K562 (cell line): ENCODE results near the gene TELO2. TPM values are rescaled to one million over a fixed set of nuclear protein-coding genes. Genes with fewer than 3 reads are reported as not detected.

Experiments
- ATAC-seq: fragments of 200-7000 bp; cut with Tn5 transposase; 3 replicates; pipeline ENCODE4 v1.9.1; 2020; ENCODE audit warnings: moderate library complexity
- BruUV-seq: library from RNA; stranded (reverse); fragments of 400-500 nt; replicated peaks from 2 replicates; lab custom pipeline; 2021; lab: Mats Ljungman, UMichigan
- CTCF ChIA-PET: fragments of 300-600 bp; formaldehyde crosslinking; extraction: SDS; loops from one replicate; lab custom pipeline; 2021; ENCODE audit warnings: low intra/inter-chr PET ratio; lab: Yijun Ruan, JAX
- POLR2A ChIA-PET: fragments of 300-600, 350-650 bp; sonication (Branson Sonifier 250); formaldehyde crosslinking; extraction: SDS; loops from one replicate; lab custom pipeline; 2021; ENCODE audit warnings: antibody characterized with exemption, inconsistent platforms; lab: Yijun Ruan, JAX
- DNase-seq, 4 experiments: peaks; one replicate each; pipeline versions ENCODE4 v3.0.0 to v3.0.0-alpha.2; 2011 to 2018; ENCODE audit warnings: low spot score in 3 of 4, mixed read lengths in 3 of 4; ENCODE audit errors: extremely low read depth in 1 of 4
- FAIRE-seq: peaks from 2 replicates; lab custom pipeline; 2011; peaks lifted over from hg19 to GRCh38; lab: Jason Lieb, UNC
- H2AFZ ChIP-seq: 2 replicates; pipeline ENCODE4 v1.6.0; 2011; ENCODE audit warnings: low read depth, low read length, control low read depth, inconsistent platforms
- H3K27ac ChIP-seq: fragments of 200-600 bp; 3 replicates; pipeline ENCODE4 v1.8.0; 2011; ENCODE audit warnings: low read depth, mild to moderate bottlenecking, control low read depth, inconsistent platforms, low read length, moderate library complexity, mixed read lengths; ENCODE audit errors: extremely low read depth
- H3K27me3 ChIP-seq, 2 experiments: fragments of 300-600 bp in 1 of 2; 2 replicates in 1 of 2; 3 replicates in 1 of 2; pipeline versions ENCODE4 v1.6.0 to v1.8.0; 2011; ENCODE audit warnings: inconsistent platforms in 2 of 2, low read length in 2 of 2, mild to moderate bottlenecking in 1 of 2, mixed read lengths in 1 of 2, moderate library complexity in 1 of 2; ENCODE audit not compliant: control insufficient read depth in 2 of 2, insufficient read depth in 2 of 2
- H3K36me3 ChIP-seq: fragments of 300-600 bp; 3 replicates; pipeline ENCODE4 v1.8.0; 2011; ENCODE audit warnings: mild to moderate bottlenecking, low read length, inconsistent platforms; ENCODE audit not compliant: control insufficient read depth, insufficient read depth
- H3K4me1 ChIP-seq, 2 experiments: fragments of 200-600 bp in 1 of 2; replicated peaks in 1 of 2; 2 replicates in 1 of 2; 3 replicates in 1 of 2; pipeline versions ENCODE4 v1.5.1 to v1.8.0; 2011; ENCODE audit warnings: inconsistent platforms in 2 of 2, low read length in 2 of 2, mild to moderate bottlenecking in 1 of 2, mixed read lengths in 1 of 2, moderate library complexity in 1 of 2; ENCODE audit not compliant: control insufficient read depth in 2 of 2, insufficient read depth in 2 of 2
- H3K4me2 ChIP-seq: 2 replicates; pipeline ENCODE4 v1.6.1; 2011; ENCODE audit warnings: low read length, control low read depth, inconsistent platforms, mixed read lengths; ENCODE audit not compliant: insufficient read depth
- H3K4me3 ChIP-seq: fragments of 200-600 bp; sonication (generic), shearing (Covaris generic); 2 replicates; pipeline ENCODE4 v1.5.1; 2016; ENCODE audit warnings: control low read depth, inconsistent platforms
- H3K79me2 ChIP-seq: fragments of 200-600 bp; 3 replicates; pipeline ENCODE4 v1.8.0; 2011; ENCODE audit warnings: low read length, inconsistent platforms; ENCODE audit not compliant: control insufficient read depth, insufficient read depth
- H3K9ac ChIP-seq, 2 experiments: 2 replicates each; pipeline versions ENCODE4 v1.6.0 to v1.6.1; 2011; ENCODE audit warnings: low read depth in 2 of 2, low read length in 2 of 2, control low read depth in 1 of 2, inconsistent platforms in 1 of 2, mild to moderate bottlenecking in 1 of 2, mixed read lengths in 1 of 2; ENCODE audit not compliant: insufficient read depth in 1 of 2
- H3K9me1 ChIP-seq: one replicate; pipeline ENCODE4 v1.6.0; 2011; ENCODE audit warnings: inconsistent platforms, mild to moderate bottlenecking, low read length, moderate library complexity; ENCODE audit not compliant: control insufficient read depth, insufficient read depth
- H3K9me3 ChIP-seq: replicated peaks from 2 replicates; pipeline ENCODE4 v1.5.1; 2011; ENCODE audit warnings: low read depth, low read length, inconsistent platforms; ENCODE audit not compliant: control insufficient read depth, insufficient read depth
- H4K20me1 ChIP-seq: replicated peaks from 2 replicates; pipeline ENCODE4 v1.6.1; 2011; ENCODE audit warnings: low read length, inconsistent platforms, mixed read lengths; ENCODE audit not compliant: control insufficient read depth, insufficient read depth
- C11orf30 ChIP-seq: fragments of 450-650 bp; IDR thresholded peaks from 2 replicates; pipeline ENCODE4 v1.6.1; 2016; ENCODE audit warnings: low read depth, mild to moderate bottlenecking
- DPF2 ChIP-seq: fragments of 450-650 bp; IDR thresholded peaks from 2 replicates; pipeline ENCODE4 v1.6.1; 2016
- FOXK1 ChIP-seq: sonication (generic); formaldehyde crosslinking; IDR thresholded peaks from 2 replicates; pipeline ENCODE4 v1.8.0; 2022; ENCODE audit warnings: missing genetic modification reagents, mild to moderate bottlenecking, borderline replicate concordance
- HDAC1 ChIP-seq, 2 experiments: fragments of 450-650 bp; IDR thresholded peaks; 2 replicates each; pipeline ENCODE4 v1.6.1; 2016 to 2017; ENCODE audit warnings: inconsistent platforms in 1 of 2, mild to moderate bottlenecking in 1 of 2, moderate library complexity in 1 of 2
- HDAC2 ChIP-seq: fragments of 450-650 bp; IDR thresholded peaks from 2 replicates; pipeline ENCODE4 v1.6.1; 2016; ENCODE audit warnings: mild to moderate bottlenecking
- MCM5 ChIP-seq: fragments of 450-650 bp; IDR thresholded peaks from 2 replicates; pipeline ENCODE4 v1.6.1; 2016; ENCODE audit warnings: low read depth
- MTA1 ChIP-seq: fragments of 450-650 bp; IDR thresholded peaks from 2 replicates; pipeline ENCODE4 v1.6.1; 2017; ENCODE audit warnings: borderline replicate concordance
- NFE2 ChIP-seq: IDR thresholded peaks from 2 replicates; pipeline ENCODE4 v1.6.1; 2014; ENCODE audit warnings: antibody characterized with exemption, low read depth
- NR1H2 ChIP-seq: sonication (generic); formaldehyde crosslinking; IDR thresholded peaks from 2 replicates; pipeline ENCODE4 v1.4.0; 2020; ENCODE audit warnings: mild to moderate bottlenecking, missing genetic modification reagents
- PRMT5 ChIP-seq: sonication (generic); formaldehyde crosslinking; IDR thresholded peaks from 2 replicates; pipeline ENCODE4 v1.5.0; 2020; ENCODE audit warnings: missing genetic modification reagents
- SIRT6 ChIP-seq: IDR thresholded peaks from one replicate; pipeline ENCODE4 v1.6.1; 2012; ENCODE audit warnings: low read depth, mild to moderate bottlenecking, control low read depth, inconsistent platforms, low read length, moderate library complexity
- TBP ChIP-seq: optimal IDR thresholded peaks from 2 replicates; pipeline ENCODE3; 2011; ENCODE audit warnings: low read depth, low read length, improper control_type of control experiment
- TEAD1 ChIP-seq, 2 experiments: fragments of 450-650 bp in 1 of 2; sonication (generic) in 1 of 2; formaldehyde crosslinking; IDR thresholded peaks; 2 replicates each; pipeline versions ENCODE4 v1.4.0 to v1.8.0; 2020 to 2022; ENCODE audit warnings: mild to moderate bottlenecking in 2 of 2, missing genetic modification reagents in 1 of 2
- U2AF2 ChIP-seq: fragments of 200-400 bp; formaldehyde crosslinking; optimal IDR thresholded peaks from 2 replicates; pipeline ENCODE3; 2017; ENCODE audit warnings: low read depth, mild to moderate bottlenecking, low read length
- ZNF830 ChIP-seq: fragments of 250-450 bp; sonication (Bioruptor Pico); IDR thresholded peaks from 2 replicates; pipeline ENCODE4 v1.5.0; 2021; ENCODE audit warnings: mild to moderate bottlenecking
- WGBS: fragments of 100-300 bp; shearing (Covaris generic); methylation state at CpG from one replicate; pipeline ENCODE4 v1.1.6; 2016; ENCODE audit warnings: low coverage, mixed read lengths; ENCODE audit not compliant: insufficient coverage; ENCODE audit errors: missing lambda C conversion rate; 5-methylcytosine and 5-hydroxymethylcytosine counted together
- in situ Hi-C: fragments of 300-500 bp; cut with MboI; formaldehyde crosslinking; loops from 4 replicates; pipeline ENCODE4 v1.15.0; 2018; ENCODE audit warnings: inconsistent platforms, mixed read lengths
- intact Hi-C: fragments of 100-400 bp; cut with micrococcal nuclease; formaldehyde crosslinking; loops from 2 replicates; pipeline ENCODE4 v1.14.2; 2022
- polyA plus RNA-seq, 8 experiments: library from polyadenylated mRNA; depleted of rRNA in 4 of 8; stranded (reverse) in 5 of 8; unstranded in 3 of 8; fragments of >200 nt; fragmentation: Nextera tagmentation in 2 of 8; fragmentation: Illumina TruSeq in 1 of 8; extraction: Ambion mirVana in 2 of 8; extraction: Trizol in 1 of 8; gene quantifications; 2 replicates each; pipeline versions ENCODE4 v1.2.1 to v1.2.3, GENCODE V29; 2011 to 2014; ENCODE audit warnings: inconsistent platforms in 1 of 8, missing spikeins in 1 of 8
- total RNA-seq, 7 experiments: library from RNA; depleted of rRNA in 6 of 7; stranded (reverse); fragments of >200 nt in 6 of 7; fragmentation: Illumina TruSeq in 2 of 7; extraction: Trizol in 2 of 7; gene quantifications; 2 replicates each; pipeline versions ENCODE4 v1.2.1 to v1.2.3, GENCODE V29; 2011 to 2021; ENCODE audit warnings: low replicate concordance in 1 of 7
- TF ChIP-seq, protein P1 (sequence below), 3 experiments: fragments of 200-800 bp in 1 of 3; sonication (Bioruptor generic) in 1 of 3; sonication (generic) in 1 of 3; formaldehyde crosslinking in 1 of 3; IDR thresholded peaks; 2 replicates each; pipeline versions ENCODE4 v1.6.1 to v1.8.0; 2016 to 2022; ENCODE audit warnings: mild to moderate bottlenecking in 2 of 3, missing compliant biosample characterization in 2 of 3, missing genetic modification characterization in 2 of 3, missing genetic modification reagents in 1 of 3
- TF ChIP-seq, protein P2 (sequence below), 3 experiments: IDR thresholded peaks in 2 of 3; conservative IDR thresholded peaks in 1 of 3; 2 replicates each; pipeline ENCODE4 v1.5.1; 2011 to 2012; ENCODE audit warnings: low read length in 3 of 3, mild to moderate bottlenecking in 3 of 3, control low read depth in 2 of 3, improper control_type of control experiment in 1 of 3, inconsistent platforms in 1 of 3, low read depth in 1 of 3, mixed read lengths in 1 of 3, moderate library complexity in 1 of 3; ENCODE audit not compliant: insufficient read depth in 2 of 3
- TF ChIP-seq, protein P3 (sequence below): fragments of 250-450 bp; sonication (Bioruptor Pico); IDR thresholded peaks from 2 replicates; pipeline ENCODE4 v1.8.0; 2022; ENCODE audit warnings: moderate library complexity, mild to moderate bottlenecking, inconsistent platforms

The TELO2 gene
- total and polyA plus RNA-seq, 9 of the 15 experiments (the other 6 are each of a cell fraction or from before 2014, with no cell fraction given), result 0.51 to 91.8 (median 14.5) TPM

DNA sequence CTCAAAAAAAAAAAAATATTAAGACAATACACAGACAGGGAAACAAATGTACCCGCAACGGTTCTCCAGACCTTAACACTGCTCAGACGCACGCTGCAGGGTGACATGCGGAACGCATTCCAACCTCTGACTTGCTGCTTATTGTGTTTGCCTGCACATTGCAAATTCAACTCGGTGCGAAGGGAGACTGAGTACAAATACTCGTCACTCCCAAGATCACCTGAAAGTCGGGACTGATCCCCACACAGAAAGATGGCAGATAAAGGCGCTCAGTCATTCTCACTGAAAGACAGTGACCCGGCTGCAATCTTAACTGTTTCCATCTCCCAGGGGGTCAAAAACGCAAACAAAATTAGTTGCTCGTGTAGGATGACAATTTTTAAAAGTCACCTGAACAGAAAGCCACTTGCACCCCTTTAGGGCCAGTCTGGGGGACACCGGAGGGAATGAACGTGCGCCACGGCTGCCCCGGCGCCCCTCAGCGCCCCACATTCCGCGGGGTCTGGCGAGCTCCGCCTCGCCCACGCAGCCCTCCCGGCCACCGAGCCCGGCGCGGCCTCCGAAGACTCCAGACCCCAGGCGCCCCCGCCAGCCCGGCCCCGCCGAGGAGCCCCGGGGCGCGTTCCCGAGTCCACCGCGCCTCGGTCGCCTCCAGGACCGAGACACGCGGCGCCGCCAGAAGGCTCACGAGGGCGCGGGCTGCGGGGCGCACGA lies 18.9 kb upstream of the TELO2 start:
- WGBS, result 2% methylated on average over 34 of the region's 57 CpGs
- Histone ChIP-seq H3K9ac (peak overlapping the region; percentile 96 to 97), H3K9me3 (no peaks in the 10 kb centered on the region), H3K9me1 (peaks cover 6% of the 10 kb centered on the region), H3K4me2 (peak overlapping the region; percentile 96), H4K20me1 (peaks cover 5% of the 10 kb centered on the region; the same call in 1 of the 2 replicates), H2AFZ (peak overlapping the region; percentile 92), H3K27me3 (no peaks in the 10 kb centered on the region), H3K4me1 (peaks cover 36 to 56% of the 10 kb centered on the region in 2 experiments; a peak in 4 of 5 replicates), H3K4me3 (peak overlapping the region; percentile 85), H3K27ac (peak overlapping the region; percentile 97), H3K36me3 (peaks cover 10% of the 10 kb centered on the region; the same call in 1 of the 3 replicates), H3K79me2 (peaks cover 64% of the 10 kb centered on the region)
- in situ Hi-C loops, result no loop called here
- intact Hi-C loops, result no loop called here
- peak in 2 of 4 experiments; percentile 49 to 58 for DNase-seq
- FAIRE-seq, result peak; percentile 69
- peak; percentile 11 for ATAC-seq
- CTCF ChIA-PET, result no interaction called here
- POLR2A ChIA-PET, result no interaction called here
- BruUV-seq, result TSS peak; percentile 68
- TF ChIP-seq HDAC2, result 0 out of 2 replicates have a peak, but pooled peaks have one; percentile 23
- TF ChIP-seq TEAD1 (CRISPR knock-in tag; IDR thresholded peaks at IDR 0.05), result 0 out of 4 replicates have a peak, but pooled peaks of 1 of the 2 experiments have one; percentile 62
- TF ChIP-seq, protein P1, sequence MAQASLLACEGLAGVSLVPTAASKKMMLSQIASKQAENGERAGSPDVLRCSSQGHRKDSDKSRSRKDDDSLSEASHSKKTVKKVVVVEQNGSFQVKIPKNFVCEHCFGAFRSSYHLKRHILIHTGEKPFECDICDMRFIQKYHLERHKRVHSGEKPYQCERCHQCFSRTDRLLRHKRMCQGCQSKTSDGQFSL (CRISPR knock-in tag; IDR thresholded peaks at IDR 0.05), result no peak
- TF ChIP-seq, protein P1 (tag; IDR thresholded peaks at IDR 0.05), result no peak
- peak; percentile 45; the same call in 1 of the 2 replicates for TF ChIP-seq NFE2
- TF ChIP-seq U2AF2, result no peak
- TF ChIP-seq, protein P2, sequence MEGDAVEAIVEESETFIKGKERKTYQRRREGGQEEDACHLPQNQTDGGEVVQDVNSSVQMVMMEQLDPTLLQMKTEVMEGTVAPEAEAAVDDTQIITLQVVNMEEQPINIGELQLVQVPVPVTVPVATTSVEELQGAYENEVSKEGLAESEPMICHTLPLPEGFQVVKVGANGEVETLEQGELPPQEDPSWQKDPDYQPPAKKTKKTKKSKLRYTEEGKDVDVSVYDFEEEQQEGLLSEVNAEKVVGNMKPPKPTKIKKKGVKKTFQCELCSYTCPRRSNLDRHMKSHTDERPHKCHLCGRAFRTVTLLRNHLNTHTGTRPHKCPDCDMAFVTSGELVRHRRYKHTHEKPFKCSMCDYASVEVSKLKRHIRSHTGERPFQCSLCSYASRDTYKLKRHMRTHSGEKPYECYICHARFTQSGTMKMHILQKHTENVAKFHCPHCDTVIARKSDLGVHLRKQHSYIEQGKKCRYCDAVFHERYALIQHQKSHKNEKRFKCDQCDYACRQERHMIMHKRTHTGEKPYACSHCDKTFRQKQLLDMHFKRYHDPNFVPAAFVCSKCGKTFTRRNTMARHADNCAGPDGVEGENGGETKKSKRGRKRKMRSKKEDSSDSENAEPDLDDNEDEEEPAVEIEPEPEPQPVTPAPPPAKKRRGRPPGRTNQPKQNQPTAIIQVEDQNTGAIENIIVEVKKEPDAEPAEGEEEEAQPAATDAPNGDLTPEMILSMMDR (IDR thresholded peaks at IDR 0.05 in 2 of 3, conservative IDR thresholded peaks at IDR 0.05 in 1 of 3; ENCODE audit: insufficient read depth in 2 of 3, low read depth in 1 of 3, low read length in 3 of 3), result peak in 1 of 3 experiments; percentile 10; a peak in 1 of 6 replicates
- no peak for TF ChIP-seq NR1H2 (CRISPR knock-in tag)
- TF ChIP-seq SIRT6, result no peak
- 0 out of 2 replicates have a peak, but pooled peaks have one; percentile 17 for TF ChIP-seq MTA1
- TF ChIP-seq, protein P3, sequence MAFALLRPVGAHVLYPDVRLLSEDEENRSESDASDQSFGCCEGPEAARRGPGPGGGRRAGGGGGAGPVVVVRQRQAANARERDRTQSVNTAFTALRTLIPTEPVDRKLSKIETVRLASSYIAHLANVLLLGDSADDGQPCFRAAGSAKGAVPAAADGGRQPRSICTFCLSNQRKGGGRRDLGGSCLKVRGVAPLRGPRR (CRISPR knock-in tag), result 0 out of 2 replicates have a peak, but pooled peaks have one; percentile 56
- TF ChIP-seq ZNF830 (CRISPR knock-in tag), result no peak
- peak; percentile 23 for TF ChIP-seq TBP
- 0 out of 2 replicates have a peak, but pooled peaks have one; percentile 11 for TF ChIP-seq C11orf30
- 0 out of 2 replicates have a peak, but pooled peaks have one; percentile 45 for TF ChIP-seq FOXK1 (CRISPR knock-in tag)
- TF ChIP-seq DPF2, result 0 out of 2 replicates have a peak, but pooled peaks have one; percentile 32
- no peak for TF ChIP-seq MCM5
- no peak for TF ChIP-seq PRMT5 (CRISPR knock-in tag)
- peak in 1 of 2 experiments; percentile 41; a peak in 1 of 4 replicates for TF ChIP-seq HDAC1 (IDR thresholded peaks at IDR 0.05)
